ENCODE measurements around the gene ZNF746.

- no peak for TF ChIP-seq POLR2A (IDR thresholded peaks at IDR 0.05)
- TF ChIP-seq CTCF (IDR thresholded peaks at IDR 0.05): no peak
Observed at GRCh38 chr7:149440222-149440621, 57.4 kb downstream of the ZNF746 start.

All from heart left ventricle (tissue), 13 donors.